Kidney epithelial cell (primary cell): ENCODE results near the gene PSME1. TPM values are rescaled to one million over a fixed set of nuclear protein-coding genes. Genes with fewer than 3 reads are reported as not detected.

Source experiments
- DNase-seq: peaks from one replicate; pipeline ENCODE4 v3.0.0-alpha.2; 2010; ENCODE audit warnings: low read depth
- H3K27me3 ChIP-seq: 2 replicates; pipeline ENCODE4 v1.6.0; 2011; ENCODE audit warnings: low read length; ENCODE audit not compliant: control insufficient read depth, insufficient read depth
- H3K36me3 ChIP-seq: 2 replicates; pipeline ENCODE4 v1.5.1; 2011; ENCODE audit warnings: low read length; ENCODE audit not compliant: control insufficient read depth, insufficient read depth
- H3K4me3 ChIP-seq: 2 replicates; pipeline ENCODE4 v1.5.1; 2011; ENCODE audit warnings: low read depth, mild to moderate bottlenecking, control low read depth, low read length
- CTCF ChIP-seq: IDR thresholded peaks from 2 replicates; pipeline ENCODE4 v1.5.1; 2011; ENCODE audit warnings: mild to moderate bottlenecking, moderate library complexity, low read length, control low read depth, inconsistent platforms; ENCODE audit not compliant: insufficient read depth, poor library complexity, severe bottlenecking
- total RNA-seq: library from RNA; depleted of rRNA; stranded (reverse); fragments of >200 nt; gene quantifications from 2 replicates; pipeline ENCODE4 v1.2.3, GENCODE V29; 2015

The PSME1 gene
- total RNA-seq, 1 donor from 2014 or later: 234 TPM

DNA sequence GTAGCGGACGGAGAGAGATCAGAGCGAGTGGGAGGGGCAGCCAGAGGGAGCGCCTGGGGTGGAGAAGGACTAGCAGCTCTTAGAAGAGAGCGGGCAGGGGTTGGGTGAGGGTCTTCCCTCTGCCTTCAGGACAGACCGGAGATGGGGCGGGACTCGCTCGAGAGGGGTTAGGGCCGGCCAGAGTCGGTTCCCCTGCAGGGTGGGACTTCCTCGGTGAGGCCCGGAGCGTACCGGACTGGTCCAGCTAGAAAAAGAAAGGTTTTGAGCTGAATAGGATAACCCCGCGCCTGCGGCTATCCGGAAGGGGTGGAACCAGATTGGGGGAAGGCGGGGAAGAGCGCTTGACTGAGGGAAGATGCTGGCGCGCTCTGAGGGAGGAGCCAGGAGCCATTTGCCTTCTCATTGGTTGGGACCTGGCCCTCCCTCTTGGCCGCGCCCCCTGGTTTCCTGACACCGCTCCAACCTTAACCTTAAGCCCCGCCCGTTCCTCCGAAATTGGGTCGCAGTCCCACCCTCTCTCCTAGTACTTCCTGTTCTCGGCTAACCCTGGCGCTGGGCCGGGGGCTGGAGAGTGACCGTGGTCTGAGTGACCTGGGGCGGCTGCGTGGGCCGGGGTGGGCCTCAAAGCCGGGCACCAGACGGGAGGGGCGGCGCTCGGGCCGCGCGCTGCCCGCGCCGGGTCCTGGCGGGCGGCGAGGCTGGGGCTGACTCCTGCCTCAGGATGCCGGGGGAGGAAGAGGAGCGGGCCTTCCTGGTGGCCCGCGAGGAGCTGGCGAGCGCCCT, 11.2 kb downstream of the PSME1 start, which contains the start of gene RNF31:
Gene RNF31 (plus strand): TSS at position 521 of the 783 bp plus-strand sequence. CDS start 201 bp downstream, at position 722.
- peak; percentile 92 for DNase-seq
- peak within 1 kb of the TSS; percentile 89 for H3K4me3 ChIP-seq
- no peak for TF ChIP-seq CTCF
- peaks cover 8% of the 10 kb centered on the region for H3K36me3 ChIP-seq
- no peaks in the 10 kb centered on the region for H3K27me3 ChIP-seq

GRCh38 chr14:24147761-24148428, 11.9 kb downstream of the PSME1 start:
- no peak for TF ChIP-seq CTCF
- Histone ChIP-seq H3K36me3 (peaks cover 8% of the 10 kb centered on the region), H3K4me3 (peak overlapping the region; percentile 89), H3K27me3 (no peaks in the 10 kb centered on the region)
- DNase-seq: no peak

DNA sequence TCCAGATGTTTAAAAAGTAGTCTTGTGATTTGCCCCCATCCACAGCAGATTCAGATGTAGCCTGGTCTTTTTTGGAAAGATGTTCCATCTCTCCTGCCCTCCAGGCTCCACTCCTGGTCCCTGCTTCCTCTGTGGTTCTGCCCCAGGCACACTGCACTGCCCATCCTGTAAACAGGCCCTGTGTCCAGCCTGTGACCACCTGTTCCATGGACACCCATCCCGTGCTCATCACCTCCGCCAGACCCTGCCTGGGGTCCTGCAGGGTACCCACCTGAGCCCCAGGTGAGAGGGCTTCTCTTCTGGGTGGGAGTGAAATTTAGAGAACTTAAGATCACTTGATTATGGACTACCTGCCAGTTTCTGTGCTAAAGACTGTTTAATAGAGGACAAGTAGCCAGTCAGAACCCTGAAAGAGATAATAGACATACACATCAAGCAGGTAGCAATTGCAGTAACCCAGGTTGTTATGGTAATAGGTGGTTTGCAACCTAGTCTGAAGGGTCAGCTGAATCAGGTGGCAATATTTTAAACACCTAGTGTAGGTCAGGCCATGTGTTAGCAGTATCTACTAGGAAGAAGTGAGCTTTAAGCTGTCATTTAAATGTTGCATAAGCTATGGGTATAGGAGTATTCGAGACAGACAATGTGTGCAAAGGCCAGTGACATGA, 13.4 kb downstream of the PSME1 start:
- Histone ChIP-seq H3K36me3 (peaks cover 8% of the 10 kb centered on the region), H3K27me3 (no peaks in the 10 kb centered on the region), H3K4me3 (no peak overlapping the region)
- no peak for DNase-seq
- no peak for TF ChIP-seq CTCF

DNA sequence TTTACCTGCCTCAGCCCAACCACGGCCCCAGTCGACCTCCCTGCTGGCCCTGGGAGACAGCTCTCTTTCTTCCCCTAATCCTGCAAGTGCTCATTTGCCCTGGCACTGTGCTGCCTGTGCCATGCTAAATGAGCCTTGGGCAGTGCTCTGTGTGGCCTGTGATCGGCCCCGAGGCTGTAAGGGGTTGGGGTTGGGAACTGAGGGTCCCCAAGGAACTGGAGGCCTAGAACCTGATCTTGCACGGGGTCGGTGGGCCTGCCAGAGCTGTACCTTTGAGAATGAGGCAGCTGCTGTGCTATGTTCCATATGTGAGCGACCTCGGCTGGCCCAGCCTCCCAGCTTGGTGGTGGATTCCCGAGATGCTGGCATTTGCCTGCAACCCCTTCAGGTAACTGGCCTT, 14.1 kb downstream of the PSME1 start:
- Histone ChIP-seq H3K4me3 (no peak overlapping the region), H3K36me3 (peaks cover 8% of the 10 kb centered on the region), H3K27me3 (no peaks in the 10 kb centered on the region)
- no peak for DNase-seq
- TF ChIP-seq CTCF: no peak

DNA sequence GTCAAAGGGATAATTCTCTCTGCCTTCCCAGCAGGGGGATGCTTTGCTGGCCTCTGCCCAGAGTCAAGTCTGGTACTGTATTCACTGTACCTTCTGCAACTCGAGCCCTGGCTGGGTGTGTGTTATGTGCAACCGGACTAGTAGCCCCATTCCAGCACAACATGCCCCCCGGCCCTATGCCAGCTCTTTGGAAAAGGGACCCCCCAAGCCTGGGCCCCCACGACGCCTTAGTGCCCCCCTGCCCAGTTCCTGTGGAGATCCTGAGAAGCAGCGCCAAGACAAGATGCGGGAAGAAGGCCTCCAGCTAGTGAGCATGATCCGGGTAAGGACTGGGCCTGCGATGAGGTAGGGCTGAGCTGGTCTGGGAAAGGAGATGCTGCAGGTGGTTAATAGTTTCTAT, 14.6 kb downstream of the PSME1 start:
- Histone ChIP-seq H3K4me3 (no peak overlapping the region), H3K27me3 (no peaks in the 10 kb centered on the region), H3K36me3 (peaks cover 9% of the 10 kb centered on the region)
- no peak for DNase-seq
- no peak for TF ChIP-seq CTCF
